Tibial artery (tissue), 4 donors: ENCODE data around the gene MND1.
A peak's percentile ranks its signal among the peaks of the same experiment; 100 is the strongest.

Experiments
- DNase-seq, 2 donors: peaks; one replicate each; pipeline ENCODE4 v3.0.0-alpha.2; 2019
- H3K27ac ChIP-seq, 2 donors: fragments of 200-600 bp; sonication (generic) in 1 of 2; 1 replicate in 1 of 2; 2 replicates in 1 of 2; pipeline ENCODE4 v1.5.1; 2018 to 2019; ENCODE audit warnings: mild to moderate bottlenecking in 1 of 2
- H3K27me3 ChIP-seq, 2 donors: fragments of 200-600 bp; sonication (generic) in 1 of 2; one replicate each; pipeline versions ENCODE4 v1.5.1 to v1.6.0; 2016 to 2019
- H3K36me3 ChIP-seq, 3 donors: fragments of 200-600 bp; sonication (generic) in 2 of 3; one replicate each; pipeline ENCODE4 v1.5.1; 2016 to 2019; ENCODE audit warnings: mild to moderate bottlenecking in 2 of 3
- H3K4me1 ChIP-seq, 4 donors: fragments of 200-600 bp; sonication (generic) in 2 of 4; 1 replicate in 3 of 4; 2 replicates in 1 of 4; pipeline ENCODE4 v1.5.1; 2016 to 2019
- H3K4me3 ChIP-seq, 2 donors: fragments of 200-600 bp; sonication (generic) in 1 of 2; 1 replicate in 1 of 2; 2 replicates in 1 of 2; pipeline ENCODE4 v1.5.1; 2018 to 2019; ENCODE audit warnings: mild to moderate bottlenecking in 2 of 2
- H3K9me3 ChIP-seq, 3 donors: fragments of 200-600 bp; sonication (generic) in 1 of 3; one replicate each; pipeline ENCODE4 v1.5.1; 2016 to 2019
- intact Hi-C: fragments of 100-400 bp; cut with DNase I; formaldehyde crosslinking; loops from one replicate; pipeline ENCODE4 v1.15.0; 2023; ENCODE audit warnings: low total_unique reads
- TF ChIP-seq, protein P1 (sequence below), 2 experiments: fragments of 200-600 bp in 1 of 2; fragments of 450-650 bp in 1 of 2; IDR thresholded peaks; one replicate each; pipeline ENCODE4 v1.5.1; 2017 to 2019; ENCODE audit warnings: antibody characterized with exemption in 2 of 2, mild to moderate bottlenecking in 1 of 2, moderate library complexity in 1 of 2

Gene MND1

DNA sequence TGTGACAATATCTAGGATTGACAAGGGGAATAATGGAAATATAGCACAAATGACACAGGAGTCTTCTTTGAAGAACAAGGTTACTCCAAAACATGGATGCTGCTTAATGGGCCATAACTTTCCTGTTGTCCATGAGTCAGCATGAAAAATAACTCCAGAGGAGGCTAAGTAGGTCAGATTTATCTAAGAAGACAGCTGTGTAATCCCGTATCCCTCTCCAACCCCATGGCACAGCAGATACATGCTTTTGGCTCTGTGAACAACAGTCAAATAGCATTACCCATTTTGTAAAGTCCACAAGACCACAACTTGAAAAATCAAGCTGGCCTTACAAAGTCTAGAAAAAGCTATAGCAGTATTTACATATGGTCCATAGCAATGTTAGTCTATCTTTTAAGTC lies 119.6 kb downstream of the MND1 start:
- Histone ChIP-seq H3K36me3 (no peaks in the 10 kb centered on the region), H3K27me3 (no peaks in the 10 kb centered on the region), H3K4me1 (peaks cover 0 to 32% (median 12%) of the 10 kb centered on the region in 4 donors), H3K27ac (peak overlapping the region in 1 of 2 donors; percentile 92), H3K9me3 (no peaks in the 10 kb centered on the region), H3K4me3 (no peak overlapping the region)
- intact Hi-C loops, result loop anchor here (5.0 kb wide), 1 partner anchor 122 kb away; the partner anchor contains the start of gene MND1
- TF ChIP-seq, protein P1, sequence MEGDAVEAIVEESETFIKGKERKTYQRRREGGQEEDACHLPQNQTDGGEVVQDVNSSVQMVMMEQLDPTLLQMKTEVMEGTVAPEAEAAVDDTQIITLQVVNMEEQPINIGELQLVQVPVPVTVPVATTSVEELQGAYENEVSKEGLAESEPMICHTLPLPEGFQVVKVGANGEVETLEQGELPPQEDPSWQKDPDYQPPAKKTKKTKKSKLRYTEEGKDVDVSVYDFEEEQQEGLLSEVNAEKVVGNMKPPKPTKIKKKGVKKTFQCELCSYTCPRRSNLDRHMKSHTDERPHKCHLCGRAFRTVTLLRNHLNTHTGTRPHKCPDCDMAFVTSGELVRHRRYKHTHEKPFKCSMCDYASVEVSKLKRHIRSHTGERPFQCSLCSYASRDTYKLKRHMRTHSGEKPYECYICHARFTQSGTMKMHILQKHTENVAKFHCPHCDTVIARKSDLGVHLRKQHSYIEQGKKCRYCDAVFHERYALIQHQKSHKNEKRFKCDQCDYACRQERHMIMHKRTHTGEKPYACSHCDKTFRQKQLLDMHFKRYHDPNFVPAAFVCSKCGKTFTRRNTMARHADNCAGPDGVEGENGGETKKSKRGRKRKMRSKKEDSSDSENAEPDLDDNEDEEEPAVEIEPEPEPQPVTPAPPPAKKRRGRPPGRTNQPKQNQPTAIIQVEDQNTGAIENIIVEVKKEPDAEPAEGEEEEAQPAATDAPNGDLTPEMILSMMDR (IDR thresholded peaks at IDR 0.05), result no peak
- DNase-seq, result no peak
